ENCODE results near the gene BEND7.

GRCh38 chr10:13445656-13446400 is 83.0 kb downstream of the BEND7 start:
- TF ChIP-seq EZH2 (IDR thresholded peaks at IDR 0.05; ENCODE audit: borderline replicate concordance, low read depth, low read length, severe bottlenecking): no peak
- no peak for TF ChIP-seq CTCF (IDR thresholded peaks at IDR 0.05; ENCODE audit: borderline replicate concordance, extremely low read depth, low read length, poor library complexity, severe bottlenecking)
